Measurements from ENCODE around the gene SHC3.
A peak's percentile ranks its signal among the peaks of the same experiment; 100 is the strongest.

SHC3 gene

DNA sequence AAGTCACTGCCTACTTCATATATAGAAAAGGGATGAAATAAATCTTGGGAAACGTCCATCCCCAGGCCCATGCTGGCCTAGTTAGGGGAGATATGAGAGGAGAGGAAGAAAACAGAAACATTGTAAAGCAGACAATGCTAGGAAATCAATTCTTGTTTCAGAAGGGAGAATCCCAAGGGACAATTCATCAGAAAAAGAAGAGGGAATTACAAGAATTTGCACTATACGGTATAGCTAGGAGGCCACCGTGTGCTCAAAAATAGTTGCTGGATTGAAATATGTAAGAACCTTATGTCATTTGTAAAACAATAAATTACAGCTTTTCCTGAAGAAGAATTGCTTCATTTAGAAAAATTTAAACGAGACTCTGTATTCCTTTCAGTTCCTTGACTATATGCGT is 8.3 kb upstream of the SHC3 start:
- no peaks in the 10 kb centered on the region for H3K4me1 ChIP-seq (ENCODE audit: control insufficient read depth in 1 of 2, insufficient read depth in 2 of 2, low read length in 2 of 2)
- H2BK12ac ChIP-seq (ENCODE audit: low read length): no peak overlapping the region
- DNase-seq: no peak
- no peak overlapping the region for H3K14ac ChIP-seq (ENCODE audit: low read length)
- no peak overlapping the region for H4K8ac ChIP-seq (ENCODE audit: low read depth, low read length)
- H3K79me2 ChIP-seq (ENCODE audit: control insufficient read depth, insufficient read depth, low read length, poor library complexity): no peaks in the 10 kb centered on the region
- H3K36me3 ChIP-seq (ENCODE audit: control insufficient read depth in 1 of 2, insufficient read depth in 2 of 2, low read length in 2 of 2): no peaks in the 10 kb centered on the region
- H2BK5ac ChIP-seq (ENCODE audit: low read depth, low read length, poor library complexity): no peak overlapping the region
- H3K4me3 ChIP-seq (ENCODE audit: low read depth, low read length): no peak overlapping the region
- H3K27ac ChIP-seq (ENCODE audit: low read depth, low read length): no peak overlapping the region
- H2BK120ac ChIP-seq (ENCODE audit: insufficient read depth, low read length, poor library complexity): no peak overlapping the region
- H2AFZ ChIP-seq (ENCODE audit: insufficient read depth, low read length, poor library complexity): no peak overlapping the region
- no peak overlapping the region for H3K9ac ChIP-seq (ENCODE audit: low read length)
- H3K23ac ChIP-seq (ENCODE audit: low read length): no peak overlapping the region
- no peak overlapping the region for H3K4ac ChIP-seq (ENCODE audit: low read depth, low read length)
- H3K9me3 ChIP-seq (ENCODE audit: insufficient read depth, low read depth, low read length): peaks cover 4% of the 10 kb centered on the region
- H4K91ac ChIP-seq (ENCODE audit: low read depth, low read length): no peak overlapping the region
- WGBS (ENCODE audit: extremely low coverage, insufficient coverage, insufficient read length): no CpG with 5 or more reads among the region's 5 CpGs
- H3K27me3 ChIP-seq (ENCODE audit: insufficient read depth, low read length): no peaks in the 10 kb centered on the region
- H4K12ac ChIP-seq (ENCODE audit: low read depth, low read length): no peak overlapping the region
- H3K18ac ChIP-seq (ENCODE audit: low read length): no peak overlapping the region
- no peaks in the 10 kb centered on the region for H3K79me1 ChIP-seq (ENCODE audit: low read length)
- no peak overlapping the region for H3K4me2 ChIP-seq (ENCODE audit: low read length)
- no peak overlapping the region for H2AK5ac ChIP-seq (ENCODE audit: low read length)

DNA sequence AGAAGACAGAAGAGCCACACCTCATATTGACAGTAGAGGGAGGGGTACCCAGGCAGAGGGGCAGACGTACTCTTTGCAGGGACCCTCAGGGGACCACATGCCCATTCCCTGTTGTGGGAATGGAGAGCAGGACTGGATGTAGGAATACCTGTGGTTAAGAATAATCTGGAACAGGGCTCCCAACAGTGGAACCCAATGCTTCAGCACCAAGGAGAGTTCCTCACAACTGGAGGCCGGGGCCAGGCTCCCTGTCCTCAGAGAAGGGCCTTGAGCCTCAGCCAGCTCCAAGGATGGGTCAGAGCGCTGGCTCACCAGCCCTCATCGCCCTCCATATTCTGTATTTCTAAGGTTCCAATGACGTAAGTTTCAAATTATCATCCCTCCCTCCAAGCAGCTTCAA is 7.4 kb upstream of the SHC3 start:
- H2BK12ac ChIP-seq (ENCODE audit: low read length): no peak overlapping the region
- peak in 1 of 2 donors; percentile 37 for DNase-seq
- no peak overlapping the region for H4K12ac ChIP-seq (ENCODE audit: low read depth, low read length)
- H3K9me3 ChIP-seq (ENCODE audit: insufficient read depth, low read depth, low read length): peaks cover 4% of the 10 kb centered on the region
- H3K23ac ChIP-seq (ENCODE audit: low read length): no peak overlapping the region
- no peak overlapping the region for H4K8ac ChIP-seq (ENCODE audit: low read depth, low read length)
- no peaks in the 10 kb centered on the region for H3K79me1 ChIP-seq (ENCODE audit: low read length)
- no peak overlapping the region for H4K91ac ChIP-seq (ENCODE audit: low read depth, low read length)
- no CpG with 5 or more reads among the region's 5 CpGs for WGBS (ENCODE audit: extremely low coverage, insufficient coverage, insufficient read length)
- H3K4me2 ChIP-seq (ENCODE audit: low read length): no peak overlapping the region
- H2AFZ ChIP-seq (ENCODE audit: insufficient read depth, low read length, poor library complexity): no peak overlapping the region
- no peaks in the 10 kb centered on the region for H3K4me1 ChIP-seq (ENCODE audit: control insufficient read depth in 1 of 2, insufficient read depth in 2 of 2, low read length in 2 of 2)
- no peaks in the 10 kb centered on the region for H3K36me3 ChIP-seq (ENCODE audit: control insufficient read depth in 1 of 2, insufficient read depth in 2 of 2, low read length in 2 of 2)
- H3K14ac ChIP-seq (ENCODE audit: low read length): no peak overlapping the region
- no peaks in the 10 kb centered on the region for H3K79me2 ChIP-seq (ENCODE audit: control insufficient read depth, insufficient read depth, low read length, poor library complexity)
- H2AK5ac ChIP-seq (ENCODE audit: low read length): no peak overlapping the region
- H2BK120ac ChIP-seq (ENCODE audit: insufficient read depth, low read length, poor library complexity): no peak overlapping the region
- H2BK5ac ChIP-seq (ENCODE audit: low read depth, low read length, poor library complexity): no peak overlapping the region
- H3K4ac ChIP-seq (ENCODE audit: low read depth, low read length): no peak overlapping the region
- H3K27ac ChIP-seq (ENCODE audit: low read depth, low read length): no peak overlapping the region
- H3K4me3 ChIP-seq (ENCODE audit: low read depth, low read length): no peak overlapping the region
- no peak overlapping the region for H3K9ac ChIP-seq (ENCODE audit: low read length)
- no peak overlapping the region for H3K18ac ChIP-seq (ENCODE audit: low read length)
- H3K27me3 ChIP-seq (ENCODE audit: insufficient read depth, low read length): no peaks in the 10 kb centered on the region

DNA sequence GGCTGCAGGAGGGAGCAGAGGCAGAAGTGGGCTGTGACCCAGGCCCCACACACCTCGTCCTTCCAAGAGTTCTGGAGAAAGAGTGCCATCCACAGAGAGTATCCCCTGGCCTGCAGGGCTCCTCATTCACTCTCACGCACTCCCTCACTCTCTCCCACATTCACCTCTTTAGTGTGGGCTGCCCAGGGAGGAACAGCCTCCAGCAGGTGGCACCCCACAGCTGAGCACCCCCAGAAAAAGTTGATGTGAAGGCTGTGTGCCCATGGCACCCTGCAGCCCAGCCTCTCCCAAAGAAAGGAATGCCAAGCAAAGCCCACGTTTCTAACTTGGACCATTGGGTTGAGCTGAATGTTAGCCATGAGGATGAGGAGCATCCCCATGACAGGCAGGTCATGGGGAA is 4.5 kb upstream of the SHC3 start:
- DNase-seq: no peak
- Histone ChIP-seq H3K18ac (ENCODE audit: low read length) (no peak overlapping the region), H2BK120ac (ENCODE audit: insufficient read depth, low read length, poor library complexity) (no peak overlapping the region), H3K9me3 (ENCODE audit: insufficient read depth, low read depth, low read length) (peaks cover 4% of the 10 kb centered on the region), H2BK12ac (ENCODE audit: low read length) (no peak overlapping the region), H2AFZ (ENCODE audit: insufficient read depth, low read length, poor library complexity) (no peak overlapping the region), H3K27ac (ENCODE audit: low read depth, low read length) (no peak overlapping the region), H3K4ac (ENCODE audit: low read depth, low read length) (no peak overlapping the region), H4K12ac (ENCODE audit: low read depth, low read length) (no peak overlapping the region), H3K27me3 (ENCODE audit: insufficient read depth, low read length) (peaks cover 14% of the 10 kb centered on the region), H2BK5ac (ENCODE audit: low read depth, low read length, poor library complexity) (no peak overlapping the region), H2AK5ac (ENCODE audit: low read length) (no peak overlapping the region), H4K91ac (ENCODE audit: low read depth, low read length) (no peak overlapping the region), H3K4me2 (ENCODE audit: low read length) (no peak overlapping the region), H3K23ac (ENCODE audit: low read length) (no peak overlapping the region), H3K79me2 (ENCODE audit: control insufficient read depth, insufficient read depth, low read length, poor library complexity) (peaks cover 1% of the 10 kb centered on the region), H3K4me3 (ENCODE audit: low read depth, low read length) (no peak overlapping the region), H3K79me1 (ENCODE audit: low read length) (peaks cover 1% of the 10 kb centered on the region), H3K14ac (ENCODE audit: low read length) (no peak overlapping the region), H4K8ac (ENCODE audit: low read depth, low read length) (no peak overlapping the region), H3K4me1 (ENCODE audit: control insufficient read depth in 1 of 2, insufficient read depth in 2 of 2, low read length in 2 of 2) (peaks cover 13% of the 10 kb centered on the region in 2 experiments), H3K9ac (ENCODE audit: low read length) (no peak overlapping the region), H3K36me3 (ENCODE audit: control insufficient read depth in 1 of 2, insufficient read depth in 2 of 2, low read length in 2 of 2) (no peaks in the 10 kb centered on the region)
- WGBS (ENCODE audit: extremely low coverage, insufficient coverage, insufficient read length): no CpG with 5 or more reads among the region's 3 CpGs

DNA sequence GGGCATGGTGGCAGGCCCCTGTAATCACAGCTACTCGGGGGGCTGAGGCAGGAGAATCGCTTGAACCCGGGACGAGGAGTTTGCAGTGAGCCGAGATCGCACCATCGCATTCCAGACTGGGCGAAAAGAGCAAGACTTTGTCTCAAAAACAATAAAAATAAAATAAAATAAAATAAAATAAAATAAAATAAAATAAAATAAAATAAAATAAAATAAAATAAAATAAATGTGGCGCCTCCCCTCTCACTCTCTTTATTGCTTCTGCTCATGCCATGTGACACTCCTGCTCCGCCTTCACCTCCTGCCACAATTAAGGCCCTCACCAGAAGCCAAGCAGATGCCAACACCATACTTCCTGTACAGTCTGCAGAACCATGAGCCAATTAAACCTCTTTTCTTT is 3.8 kb upstream of the SHC3 start:
- no peak overlapping the region for H3K14ac ChIP-seq (ENCODE audit: low read length)
- peaks cover 1% of the 10 kb centered on the region for H3K79me2 ChIP-seq (ENCODE audit: control insufficient read depth, insufficient read depth, low read length, poor library complexity)
- DNase-seq: no peak
- no peaks in the 10 kb centered on the region for H3K36me3 ChIP-seq (ENCODE audit: control insufficient read depth in 1 of 2, insufficient read depth in 2 of 2, low read length in 2 of 2)
- WGBS (ENCODE audit: extremely low coverage, insufficient coverage, insufficient read length): no CpG with 5 or more reads among the region's 10 CpGs
- H3K9me3 ChIP-seq (ENCODE audit: insufficient read depth, low read depth, low read length): peaks cover 4% of the 10 kb centered on the region
- H3K79me1 ChIP-seq (ENCODE audit: low read length): peaks cover 1% of the 10 kb centered on the region
- H2BK5ac ChIP-seq (ENCODE audit: low read depth, low read length, poor library complexity): no peak overlapping the region
- H3K18ac ChIP-seq (ENCODE audit: low read length): no peak overlapping the region
- H2BK120ac ChIP-seq (ENCODE audit: insufficient read depth, low read length, poor library complexity): no peak overlapping the region
- H3K9ac ChIP-seq (ENCODE audit: low read length): no peak overlapping the region
- no peak overlapping the region for H3K4me3 ChIP-seq (ENCODE audit: low read depth, low read length)
- H4K91ac ChIP-seq (ENCODE audit: low read depth, low read length): no peak overlapping the region
- no peak overlapping the region for H4K12ac ChIP-seq (ENCODE audit: low read depth, low read length)
- H2AFZ ChIP-seq (ENCODE audit: insufficient read depth, low read length, poor library complexity): no peak overlapping the region
- peaks cover 17 to 19% of the 10 kb centered on the region in 2 experiments for H3K4me1 ChIP-seq (ENCODE audit: control insufficient read depth in 1 of 2, insufficient read depth in 2 of 2, low read length in 2 of 2)
- peaks cover 21% of the 10 kb centered on the region for H3K27me3 ChIP-seq (ENCODE audit: insufficient read depth, low read length)
- H3K4me2 ChIP-seq (ENCODE audit: low read length): no peak overlapping the region
- no peak overlapping the region for H4K8ac ChIP-seq (ENCODE audit: low read depth, low read length)
- no peak overlapping the region for H2BK12ac ChIP-seq (ENCODE audit: low read length)
- H3K4ac ChIP-seq (ENCODE audit: low read depth, low read length): no peak overlapping the region
- no peak overlapping the region for H3K23ac ChIP-seq (ENCODE audit: low read length)
- no peak overlapping the region for H2AK5ac ChIP-seq (ENCODE audit: low read length)
- no peak overlapping the region for H3K27ac ChIP-seq (ENCODE audit: low read depth, low read length)

All from trophoblast cell (in vitro differentiated cells and primary cell).